D721Med (cell line): ENCODE measurements around the gene KCNK1.

ENCODE experiments used
- DNase-seq: peaks from one replicate; pipeline ENCODE4 v3.0.0; 2011; ENCODE audit warnings: low spot score; ENCODE audit not compliant: insufficient read length
- FAIRE-seq: peaks from 2 replicates; lab custom pipeline; 2011; peaks lifted over from hg19 to GRCh38; lab: Jason Lieb, UNC
- TF ChIP-seq, protein P1 (sequence below): IDR thresholded peaks from 2 replicates; pipeline ENCODE4 v1.5.1; 2012; ENCODE audit warnings: mild to moderate bottlenecking, control low read depth; ENCODE audit not compliant: insufficient read depth; ENCODE audit errors: missing control alignments

The KCNK1 gene

GRCh38 chr1:233651061-233651460 lies 37.2 kb downstream of the KCNK1 start:
- no peak for DNase-seq
- no peak for FAIRE-seq
- TF ChIP-seq, protein P1, sequence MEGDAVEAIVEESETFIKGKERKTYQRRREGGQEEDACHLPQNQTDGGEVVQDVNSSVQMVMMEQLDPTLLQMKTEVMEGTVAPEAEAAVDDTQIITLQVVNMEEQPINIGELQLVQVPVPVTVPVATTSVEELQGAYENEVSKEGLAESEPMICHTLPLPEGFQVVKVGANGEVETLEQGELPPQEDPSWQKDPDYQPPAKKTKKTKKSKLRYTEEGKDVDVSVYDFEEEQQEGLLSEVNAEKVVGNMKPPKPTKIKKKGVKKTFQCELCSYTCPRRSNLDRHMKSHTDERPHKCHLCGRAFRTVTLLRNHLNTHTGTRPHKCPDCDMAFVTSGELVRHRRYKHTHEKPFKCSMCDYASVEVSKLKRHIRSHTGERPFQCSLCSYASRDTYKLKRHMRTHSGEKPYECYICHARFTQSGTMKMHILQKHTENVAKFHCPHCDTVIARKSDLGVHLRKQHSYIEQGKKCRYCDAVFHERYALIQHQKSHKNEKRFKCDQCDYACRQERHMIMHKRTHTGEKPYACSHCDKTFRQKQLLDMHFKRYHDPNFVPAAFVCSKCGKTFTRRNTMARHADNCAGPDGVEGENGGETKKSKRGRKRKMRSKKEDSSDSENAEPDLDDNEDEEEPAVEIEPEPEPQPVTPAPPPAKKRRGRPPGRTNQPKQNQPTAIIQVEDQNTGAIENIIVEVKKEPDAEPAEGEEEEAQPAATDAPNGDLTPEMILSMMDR: no peak

DNA sequence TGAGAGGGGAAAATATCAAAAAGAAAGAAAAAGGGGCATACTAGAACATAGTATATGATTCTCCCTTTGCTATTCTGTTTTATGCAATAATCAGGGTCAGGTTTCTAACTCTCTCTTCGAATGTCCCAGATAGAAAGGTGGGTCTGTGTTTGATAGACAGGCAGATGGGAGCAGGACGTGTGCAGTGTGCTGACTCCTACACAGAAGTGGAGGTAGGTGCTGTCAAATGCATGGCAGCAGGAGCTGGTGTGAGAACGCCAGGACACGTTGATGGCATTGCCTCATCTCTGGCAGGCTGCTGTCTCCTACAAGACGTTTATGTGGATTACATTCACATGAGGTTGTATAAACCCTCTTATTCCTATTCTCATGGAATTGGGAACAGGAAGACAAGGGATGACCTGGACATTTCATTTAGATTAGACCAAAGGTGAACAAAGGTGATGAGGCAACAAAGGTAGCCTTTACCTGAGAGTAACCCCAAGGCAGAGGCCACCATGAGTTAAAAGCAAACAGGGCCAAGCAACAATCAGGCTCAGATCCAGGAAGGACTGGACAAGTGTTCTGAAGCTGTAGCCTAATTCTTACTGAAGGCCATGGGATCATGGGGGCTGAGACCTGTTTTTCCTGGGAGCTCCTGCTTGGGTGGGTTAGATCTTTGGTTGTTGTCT lies 37.8 kb downstream of the KCNK1 start:
- TF ChIP-seq, protein P1: no peak
- DNase-seq: no peak
- no peak for FAIRE-seq

- TF ChIP-seq, protein P1: no peak
- DNase-seq (no peak), FAIRE-seq (no peak)
These were observed 38.6 kb downstream of the KCNK1 start for GRCh38 chr1:233652526-233652925.

- DNase-seq (no peak), FAIRE-seq (no peak)
- TF ChIP-seq, protein P1: no peak
These were observed 40.9 kb downstream of the KCNK1 start for GRCh38 chr1:233654658-233655280.

DNA sequence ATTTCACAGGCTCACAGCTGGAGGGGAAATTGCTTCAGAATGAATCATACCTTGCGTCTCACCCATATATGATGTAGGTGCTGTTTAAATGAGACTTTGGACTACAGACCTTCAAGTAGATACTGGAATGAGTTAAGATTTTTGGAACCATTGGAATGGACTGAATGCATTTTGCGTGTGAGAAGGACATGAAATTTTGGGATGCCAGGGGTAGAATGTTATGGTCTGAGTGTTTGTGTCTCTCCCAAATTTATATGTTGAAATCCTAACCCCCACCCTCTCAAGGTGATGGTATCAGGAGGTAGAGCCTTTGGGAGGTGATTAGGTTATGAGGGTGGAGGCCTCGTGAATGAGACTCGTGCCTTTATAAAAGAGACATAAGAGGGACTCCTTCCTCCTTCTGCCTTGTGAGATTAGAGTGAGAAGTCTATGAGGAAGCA lies 41.4 kb downstream of the KCNK1 start:
- TF ChIP-seq, protein P1: no peak
- no peak for FAIRE-seq
- no peak for DNase-seq

- no peak for FAIRE-seq
- no peak for DNase-seq
These were observed 42.2 kb downstream of the KCNK1 start for GRCh38 chr1:233656032-233656635.

More at GRCh38 chr1:233656032-233656635, 42.2 kb downstream of the KCNK1 start:
- TF ChIP-seq, protein P1: no peak
